CD4-positive, alpha-beta memory T cell (primary cell): ENCODE results near the gene XPNPEP2. TPM values are rescaled to one million over a fixed set of nuclear protein-coding genes. Genes with fewer than 3 reads are reported as not detected.

Experiments used
- CTCF ChIA-PET: fragments of 350-600 bp; sonication (Branson Sonifier 250); formaldehyde crosslinking; loops from one replicate; lab custom pipeline; 2021; ENCODE audit warnings: inconsistent platforms; ENCODE audit not compliant: partially characterized antibody; lab: Charles Lee
- POLR2A ChIA-PET: fragments of 350-600 bp; sonication (Branson Sonifier 250); formaldehyde crosslinking; loops from one replicate; lab custom pipeline; 2021; ENCODE audit not compliant: partially characterized antibody; lab: Charles Lee
- DNase-seq, 5 donors: peaks; one replicate each; pipeline versions ENCODE4 v3.0.0 to v3.0.0-alpha.2; 2020 to 2022; ENCODE audit warnings: mixed read lengths in 1 of 5
- H3K27ac ChIP-seq: one replicate; pipeline ENCODE4 v1.7.0; 2013; ENCODE audit warnings: low read depth, low read length
- H3K27me3 ChIP-seq: 2 replicates; pipeline ENCODE4 v1.7.0; 2013; ENCODE audit warnings: mild to moderate bottlenecking, low read length, moderate library complexity; ENCODE audit not compliant: insufficient read depth
- H3K36me3 ChIP-seq: 2 replicates; pipeline ENCODE4 v1.7.0; 2013; ENCODE audit warnings: mild to moderate bottlenecking, low read length, moderate library complexity; ENCODE audit not compliant: insufficient read depth
- H3K4me1 ChIP-seq: 2 replicates; pipeline ENCODE4 v1.7.0; 2013; ENCODE audit warnings: mild to moderate bottlenecking, low read length, moderate library complexity; ENCODE audit not compliant: insufficient read depth
- H3K4me3 ChIP-seq, 2 donors: one replicate each; pipeline ENCODE4 v1.7.0; 2013; ENCODE audit warnings: low read length in 2 of 2, mild to moderate bottlenecking in 1 of 2
- H3K9me3 ChIP-seq, 2 donors: one replicate each; pipeline ENCODE4 v1.7.0; 2013; ENCODE audit warnings: low read length in 2 of 2, control low read depth in 1 of 2; ENCODE audit not compliant: control insufficient read depth in 1 of 2
- H3K27ac Mint-ChIP-seq, 7 donors: one replicate each; pipeline ENCODE4 v1.8.0; 2020 to 2021; ENCODE audit warnings: mixed read lengths in 7 of 7, mild to moderate bottlenecking in 6 of 7, inconsistent platforms in 3 of 7, moderate library complexity in 3 of 7
- H3K27me3 Mint-ChIP-seq, 2 donors: one replicate each; pipeline ENCODE4 v1.8.0; 2020 to 2021; ENCODE audit warnings: mixed read lengths in 2 of 2
- H3K36me3 Mint-ChIP-seq, 2 donors: one replicate each; pipeline ENCODE4 v1.8.0; 2020 to 2021; ENCODE audit warnings: mixed read lengths in 2 of 2, inconsistent platforms in 1 of 2, mild to moderate bottlenecking in 1 of 2
- H3K4me1 Mint-ChIP-seq, 4 donors: one replicate each; pipeline ENCODE4 v1.8.0; 2020 to 2021; ENCODE audit warnings: mixed read lengths in 4 of 4, mild to moderate bottlenecking in 1 of 4
- H3K4me3 Mint-ChIP-seq, 8 donors: one replicate each; pipeline ENCODE4 v1.8.0; 2020 to 2021; ENCODE audit warnings: mixed read lengths in 8 of 8, mild to moderate bottlenecking in 7 of 8, moderate library complexity in 6 of 8, inconsistent platforms in 3 of 8
- H3K9me3 Mint-ChIP-seq, 8 donors: one replicate each; pipeline ENCODE4 v1.8.0; 2020 to 2021; ENCODE audit warnings: mixed read lengths in 8 of 8, mild to moderate bottlenecking in 5 of 8, inconsistent platforms in 3 of 8, moderate library complexity in 1 of 8
- intact Hi-C: fragments of 100-400 bp; cut with micrococcal nuclease; formaldehyde crosslinking; loops from one replicate; pipeline ENCODE4 v1.15.1; 2023
- polyA plus RNA-seq, 2 donors: library from polyadenylated mRNA; unstranded; fragments of 300-500 nt; fragmentation: Illumina TruSeq; gene quantifications; one replicate each; pipeline ENCODE4 v1.2.3, GENCODE V29; 2021
- total RNA-seq, 2 experiments: library from RNA; stranded (reverse); gene quantifications; one replicate each; pipeline ENCODE4 v1.2.3, GENCODE V29; 2021

XPNPEP2 gene
- total and polyA plus RNA-seq, 4 experiments from 2014 or later: 0.32 to 0.90 (median 0.41) TPM

DNA sequence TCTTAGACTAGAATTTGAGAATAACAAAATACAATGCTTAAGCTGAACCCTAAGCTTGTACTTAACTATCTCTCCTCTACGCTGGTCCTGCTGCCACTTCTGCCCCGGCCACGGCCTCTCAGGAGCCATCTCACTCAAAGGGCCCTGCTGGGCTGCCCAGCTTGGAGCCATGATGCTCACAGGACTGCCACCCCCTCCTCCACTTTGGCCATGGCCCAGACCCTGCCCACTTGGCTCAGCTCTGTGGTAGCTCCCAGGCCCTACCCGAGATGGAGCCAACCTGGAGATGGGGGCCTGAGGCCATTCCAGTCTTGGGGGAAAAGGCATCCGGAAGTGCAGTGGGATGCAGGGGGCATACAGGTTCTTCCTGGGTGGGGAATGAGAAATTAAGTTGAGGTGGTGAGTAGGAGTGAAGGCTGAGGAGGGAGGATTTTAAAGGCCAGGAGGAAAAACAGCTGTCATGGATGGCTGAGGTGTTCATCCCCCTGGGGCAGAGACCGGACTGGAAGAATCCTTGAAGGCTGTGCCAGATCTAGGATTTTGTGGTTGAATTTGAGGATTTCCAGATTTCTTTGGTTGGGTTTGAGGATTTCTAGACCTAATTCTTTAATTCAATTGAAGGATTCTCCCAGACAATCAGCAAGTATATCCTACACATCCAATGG lies 41.8 kb downstream of the XPNPEP2 start:
- no peak for DNase-seq
- peak overlapping the region; percentile 75 to 86 for H3K4me3 ChIP-seq
- no peaks in the 10 kb centered on the region for H3K27me3 ChIP-seq
- peak overlapping the region; percentile 62 for H3K27ac ChIP-seq
- ChIA-PET CTCF (interaction anchor here (0.6 to 5.2 kb wide), 8 partner anchors 9 to 309 kb away, joined by 3 to 30 read pairs (median 16); no protein-coding TSS in a partner anchor), POLR2A (interaction anchor here (1.0 to 39.3 kb wide), 10 partner anchors 5 to 125 kb away, joined by 3 to 1390 read pairs (median 6); partner anchors contain the start of genes SASH3 and UTP14A)
- intact Hi-C loops: loop anchor here (1.0 to 5.0 kb wide), 4 partner anchors 18 to 43 kb away; partner anchors contain the start of gene XPNPEP2
- peaks cover 16% of the 10 kb centered on the region for H3K36me3 ChIP-seq
- Mint-ChIP-seq H3K27me3 (no peaks in the 10 kb centered on the region), H3K9me3 (no peaks in the 10 kb centered on the region), H3K4me3 (peak overlapping the region; percentile 81 to 97 (median 88)), H3K4me1 (peaks cover 37 to 86% (median 63%) of the 10 kb centered on the region in 4 donors), H3K36me3 (peaks cover 28 to 46% of the 10 kb centered on the region in 2 donors), H3K27ac (peak overlapping the region; percentile 82 to 95 (median 92))
- peaks cover 68% of the 10 kb centered on the region for H3K4me1 ChIP-seq
- no peaks in the 10 kb centered on the region for H3K9me3 ChIP-seq

DNA sequence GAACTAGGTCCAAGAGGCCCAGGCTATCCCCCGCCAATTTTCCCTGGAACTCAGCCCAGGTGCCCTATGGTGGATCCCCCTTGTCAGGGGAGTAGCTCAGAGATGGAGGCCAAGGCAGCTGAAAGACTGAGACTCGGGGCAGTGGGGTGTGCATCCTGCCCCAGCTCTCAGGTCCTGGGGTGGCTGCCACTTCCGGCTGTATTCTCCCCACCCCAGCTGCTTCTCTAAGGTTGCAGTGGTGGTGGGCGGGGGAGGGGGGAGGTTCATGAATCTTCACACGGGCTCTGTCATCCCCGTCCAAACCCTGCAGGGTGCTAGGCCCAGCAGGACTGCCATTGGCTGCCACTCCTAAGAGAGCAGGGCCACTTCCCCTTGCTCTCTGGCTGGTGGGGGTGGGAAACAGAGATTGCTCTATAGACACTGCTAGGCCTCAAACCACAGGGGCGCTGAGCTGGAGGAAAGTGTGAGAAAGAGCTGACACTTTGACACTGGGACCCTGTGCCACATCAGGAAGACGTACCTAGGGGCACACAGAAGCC lies 42.4 kb downstream of the XPNPEP2 start:
- no peaks in the 10 kb centered on the region for H3K9me3 ChIP-seq
- POLR2A ChIA-PET: interaction anchor here (0.8 to 39.3 kb wide), 11 partner anchors 4 to 125 kb away, joined by 3 to 1390 read pairs (median 5); partner anchors contain the start of genes SASH3 and UTP14A
- peaks cover 74% of the 10 kb centered on the region for H3K4me1 ChIP-seq
- peaks cover 33 to 51% of the 10 kb centered on the region in 2 donors for H3K36me3 Mint-ChIP-seq
- H3K27ac Mint-ChIP-seq: peak overlapping the region; percentile 82 to 95 (median 92)
- H3K4me1 Mint-ChIP-seq: peaks cover 42 to 89% (median 67%) of the 10 kb centered on the region in 4 donors
- H3K4me3 Mint-ChIP-seq: peak overlapping the region; percentile 81 to 97 (median 88)
- H3K36me3 ChIP-seq: peaks cover 16% of the 10 kb centered on the region
- peak overlapping the region; percentile 62 for H3K27ac ChIP-seq
- H3K4me3 ChIP-seq: peak overlapping the region; percentile 75 to 86
- CTCF ChIA-PET: interaction anchor here (0.8 to 5.2 kb wide), 10 partner anchors 9 to 45 kb away, joined by 3 to 30 read pairs (median 12); no protein-coding TSS in a partner anchor
- no peaks in the 10 kb centered on the region for H3K27me3 Mint-ChIP-seq
- H3K27me3 ChIP-seq: no peaks in the 10 kb centered on the region
- H3K9me3 Mint-ChIP-seq: no peaks in the 10 kb centered on the region
- intact Hi-C loops: loop anchor here (1.0 to 5.0 kb wide), 4 partner anchors 18 to 44 kb away; partner anchors contain the start of gene XPNPEP2
- peak; percentile 77 to 93 (median 83) for DNase-seq

GRCh38 chrX:129781680-129782495 lies 43.1 kb downstream of the XPNPEP2 start:
- Histone ChIP-seq H3K27ac (peak overlapping the region; percentile 62), H3K4me1 (peaks cover 72% of the 10 kb centered on the region), H3K27me3 (no peaks in the 10 kb centered on the region), H3K36me3 (peaks cover 16% of the 10 kb centered on the region), H3K4me3 (peak overlapping the region; percentile 52 to 61), H3K9me3 (no peaks in the 10 kb centered on the region)
- peaks cover 39 to 88% (median 65%) of the 10 kb centered on the region in 4 donors for H3K4me1 Mint-ChIP-seq
- peak overlapping the region; percentile 81 to 97 (median 88) for H3K4me3 Mint-ChIP-seq
- H3K36me3 Mint-ChIP-seq: peaks cover 37 to 57% of the 10 kb centered on the region in 2 donors
- intact Hi-C loops: loop anchor here (1.0 to 5.0 kb wide), 5 partner anchors 13 to 45 kb away; partner anchors contain the start of gene XPNPEP2
- POLR2A ChIA-PET: interaction anchor here (0.8 to 39.3 kb wide), 11 partner anchors 3 to 124 kb away, joined by 3 to 1390 read pairs (median 5); partner anchors contain the start of genes SASH3 and UTP14A
- H3K27me3 Mint-ChIP-seq: no peaks in the 10 kb centered on the region
- DNase-seq: peak in 1 of 5 donors; percentile 57
- CTCF ChIA-PET: interaction anchor here (0.8 to 5.2 kb wide), 15 partner anchors 10 to 104 kb away, joined by 3 to 30 read pairs (median 10); partner anchors contain the start of gene XPNPEP2
- H3K9me3 Mint-ChIP-seq: no peaks in the 10 kb centered on the region
- H3K27ac Mint-ChIP-seq: peak overlapping the region; percentile 82 to 95 (median 92)

- Histone ChIP-seq H3K36me3 (peaks cover 22% of the 10 kb centered on the region), H3K4me1 (peaks cover 72% of the 10 kb centered on the region), H3K27ac (peak overlapping the region; percentile 62), H3K27me3 (no peaks in the 10 kb centered on the region), H3K4me3 (peak overlapping the region; percentile 52 to 61), H3K9me3 (no peaks in the 10 kb centered on the region)
- H3K36me3 Mint-ChIP-seq: peaks cover 44 to 64% of the 10 kb centered on the region in 2 donors
- H3K27me3 Mint-ChIP-seq: no peaks in the 10 kb centered on the region
- peak overlapping the region; percentile 81 to 97 (median 88) for H3K4me3 Mint-ChIP-seq
- peak overlapping the region; percentile 58 to 92 (median 89) for H3K27ac Mint-ChIP-seq
- peaks cover 43 to 88% (median 68%) of the 10 kb centered on the region in 4 donors for H3K4me1 Mint-ChIP-seq
- H3K9me3 Mint-ChIP-seq: no peaks in the 10 kb centered on the region
- intact Hi-C loops: loop anchor here (2.0 to 5.0 kb wide), 3 partner anchors 14 to 45 kb away; partner anchors contain the start of gene XPNPEP2
- ChIA-PET POLR2A (interaction anchor here (0.8 to 39.3 kb wide), 6 partner anchors 3 to 106 kb away, joined by 3 to 1390 read pairs (median 6); partner anchors contain the start of gene SASH3), CTCF (interaction anchor here (0.7 to 5.2 kb wide), 18 partner anchors 11 to 141 kb away, joined by 3 to 30 read pairs (median 6); partner anchors contain the start of gene XPNPEP2)
- no peak for DNase-seq
Measured at GRCh38 chrX:129782706-129783105, 43.9 kb downstream of the XPNPEP2 start.

GRCh38 chrX:129783291-129783713 lies 44.5 kb downstream of the XPNPEP2 start:
- ChIA-PET POLR2A (interaction anchor here (0.8 to 39.3 kb wide), 7 partner anchors 2 to 107 kb away, joined by 3 to 1390 read pairs (median 6); partner anchors contain the start of gene SASH3), CTCF (interaction anchor here (0.7 to 5.2 kb wide), 16 partner anchors 11 to 142 kb away, joined by 3 to 30 read pairs (median 5); partner anchors contain the start of gene XPNPEP2)
- intact Hi-C loops: loop anchor here (2.0 to 5.0 kb wide), 3 partner anchors 15 to 46 kb away; partner anchors contain the start of gene XPNPEP2
- Mint-ChIP-seq H3K36me3 (peaks cover 45 to 64% of the 10 kb centered on the region in 2 donors), H3K4me3 (peak overlapping the region; percentile 81 to 97 (median 88)), H3K4me1 (peaks cover 42 to 85% (median 66%) of the 10 kb centered on the region in 4 donors), H3K9me3 (no peaks in the 10 kb centered on the region), H3K27me3 (no peaks in the 10 kb centered on the region), H3K27ac (peak overlapping the region; percentile 58 to 92 (median 86))
- Histone ChIP-seq H3K27ac (peak overlapping the region; percentile 62), H3K4me3 (peak overlapping the region; percentile 22 to 61), H3K27me3 (no peaks in the 10 kb centered on the region), H3K4me1 (peaks cover 66% of the 10 kb centered on the region), H3K9me3 (no peaks in the 10 kb centered on the region), H3K36me3 (peaks cover 24% of the 10 kb centered on the region)
- DNase-seq: no peak

- no peaks in the 10 kb centered on the region for H3K9me3 ChIP-seq
Measured at GRCh38 chrX:129784371-129784770, 45.6 kb downstream of the XPNPEP2 start.

More at GRCh38 chrX:129784371-129784770, 45.6 kb downstream of the XPNPEP2 start:
- H3K4me3 ChIP-seq: peak overlapping the region; percentile 22 to 61
- ChIA-PET POLR2A (interaction anchor here (1.7 to 39.3 kb wide), 5 partner anchors 1 to 58 kb away, joined by 6 to 1390 read pairs (median 7); partner anchors contain the start of gene SASH3), CTCF (interaction anchor here (0.9 to 3.9 kb wide), 6 partner anchors 11 to 143 kb away, joined by 3 to 27 read pairs (median 4); partner anchors contain the start of gene APLN)
- intact Hi-C loops: loop anchor here (5.0 kb wide), 2 partner anchors 38 to 47 kb away; partner anchors contain the start of gene XPNPEP2
- Mint-ChIP-seq H3K36me3 (peaks cover 48 to 72% of the 10 kb centered on the region in 2 donors), H3K27ac (peak overlapping the region; percentile 34 to 86 (median 77)), H3K9me3 (no peaks in the 10 kb centered on the region), H3K4me1 (peaks cover 35 to 79% (median 59%) of the 10 kb centered on the region in 4 donors), H3K4me3 (peak overlapping the region; percentile 81 to 97 (median 88)), H3K27me3 (no peaks in the 10 kb centered on the region)
- H3K36me3 ChIP-seq: peaks cover 31% of the 10 kb centered on the region
- H3K27ac ChIP-seq: peak overlapping the region; percentile 62
- H3K27me3 ChIP-seq: no peaks in the 10 kb centered on the region
- DNase-seq: no peak
- H3K4me1 ChIP-seq: peaks cover 55% of the 10 kb centered on the region
